GM11168 (cell line): ENCODE measurements around the gene FGGY.
"Not testable (repeated sequence)": the region's sequence is repeated elsewhere in the genome, so short reads cannot be mapped to it uniquely, and the experiment has no call there.

Source experiments
- in situ Hi-C: fragments of 300-500 bp; cut with MboI; formaldehyde crosslinking; loops from one replicate; pipeline ENCODE4 v1.12.0; 2022; ENCODE audit warnings: low sequenced_read_pairs; ENCODE audit not compliant: unreplicated experiment

FGGY gene

DNA sequence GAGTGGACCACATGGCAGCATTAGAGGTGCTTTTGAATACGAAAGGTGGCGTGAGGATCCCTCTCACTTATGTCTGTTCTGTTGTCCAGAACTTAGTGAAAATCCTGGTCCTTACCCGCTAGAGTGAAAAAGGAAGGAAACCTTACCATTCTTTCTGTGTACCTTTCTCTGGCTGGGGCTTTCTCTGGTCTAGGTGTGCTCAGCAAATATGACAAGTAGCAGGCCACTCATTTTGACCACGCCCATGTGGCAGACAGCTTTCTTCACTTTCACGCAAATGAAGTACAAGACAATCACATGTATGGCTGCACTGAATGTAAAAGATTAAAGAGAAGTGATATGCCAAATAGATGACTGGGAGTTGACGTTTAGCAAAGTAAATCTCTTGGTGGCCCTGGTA is 131.9 kb downstream of the FGGY start:
- in situ Hi-C loops: no loop called here

DNA sequence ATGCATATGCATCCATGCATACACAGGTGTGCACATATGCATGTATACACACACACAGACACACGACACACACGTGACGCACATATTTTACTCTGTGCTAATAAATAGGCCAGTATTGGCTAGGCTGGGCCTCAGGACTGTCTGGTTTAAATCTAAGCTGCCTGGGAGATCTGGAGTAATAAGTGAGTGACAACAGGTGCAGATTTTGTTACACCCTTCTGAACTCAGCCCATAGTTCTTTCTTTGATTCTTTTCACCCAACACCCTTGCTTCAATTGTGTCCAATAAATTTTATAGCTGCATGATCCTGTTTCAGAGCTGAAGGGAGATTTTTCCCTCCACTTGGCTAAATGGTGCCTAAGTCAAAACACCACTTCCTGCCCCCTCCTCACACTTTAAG is 132.8 kb downstream of the FGGY start:
- in situ Hi-C loops: no loop called here

- in situ Hi-C loops: no loop called here
These were observed 134.8 kb downstream of the FGGY start for GRCh38 chr1:59431566-59432294.

GRCh38 chr1:59432531-59433439 is 135.9 kb downstream of the FGGY start:
- in situ Hi-C loops: no loop called here

DNA sequence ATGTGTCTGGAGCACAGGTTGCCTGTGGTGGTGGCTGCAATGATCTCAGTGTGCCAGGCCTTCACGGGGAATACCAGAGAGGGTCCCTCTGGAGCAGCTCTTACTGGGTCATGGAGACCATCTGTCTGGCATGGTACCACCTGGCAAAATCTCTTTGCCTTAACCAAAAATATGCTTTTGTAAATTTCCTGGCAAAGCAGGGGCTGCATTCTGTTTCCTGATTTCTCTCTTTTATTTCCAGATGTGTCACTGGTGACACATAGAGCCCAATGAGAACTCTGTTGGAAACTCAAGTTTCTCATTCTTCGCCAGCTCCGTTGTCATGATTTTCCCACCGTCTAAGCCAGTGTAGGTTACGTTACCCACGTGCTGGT is 136.5 kb downstream of the FGGY start:
- in situ Hi-C loops: no loop called here

DNA sequence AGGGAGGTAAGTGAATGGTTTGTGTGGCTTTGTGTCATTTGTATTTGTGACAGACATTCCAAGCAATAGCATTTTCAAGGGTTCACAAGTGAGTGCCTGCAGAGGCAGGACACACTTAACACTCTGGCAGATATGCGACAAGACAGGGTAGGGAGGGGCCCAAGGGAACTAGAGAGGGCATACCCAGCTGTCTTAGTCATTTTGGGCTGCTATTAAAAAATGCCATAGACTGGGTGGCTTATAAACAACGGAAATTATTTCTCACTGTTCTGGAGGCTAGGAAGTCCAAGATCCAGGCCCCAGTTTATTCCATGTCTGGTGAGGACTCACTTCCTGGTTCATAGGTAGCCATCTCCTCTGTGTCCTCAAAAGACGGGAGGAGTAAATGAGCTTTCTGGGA is 137.4 kb downstream of the FGGY start:
- in situ Hi-C loops: no loop called here

GRCh38 chr1:59436637-59437036 is 139.7 kb downstream of the FGGY start:
- in situ Hi-C loops: no loop called here

DNA sequence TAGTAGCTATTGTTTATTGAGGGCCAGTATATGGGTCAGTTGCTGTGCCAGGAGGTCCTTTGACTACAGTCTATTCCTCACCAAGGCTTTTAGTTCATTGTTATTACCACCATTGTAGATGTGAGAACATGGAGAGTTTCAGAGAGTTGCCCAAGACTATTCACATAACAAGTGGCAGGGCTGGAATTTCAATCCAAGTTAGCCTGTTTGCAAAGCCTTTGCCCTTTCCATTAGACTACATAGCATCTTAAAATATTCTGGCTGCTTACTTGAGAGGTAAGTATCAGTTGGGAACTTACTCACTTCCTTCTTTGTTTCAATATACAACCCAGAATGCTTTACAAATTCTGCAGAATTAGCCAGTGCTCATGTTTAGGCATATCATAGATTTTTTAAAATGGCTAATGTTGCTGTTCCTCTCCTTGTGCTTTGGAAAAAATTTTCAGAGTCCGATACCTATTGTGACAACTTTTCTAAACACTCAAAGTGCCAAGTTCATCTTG is 141.2 kb downstream of the FGGY start:
- in situ Hi-C loops: no loop called here

GRCh38 chr1:59442492-59442891 is 145.6 kb downstream of the FGGY start:
- in situ Hi-C loops: no loop called here

DNA sequence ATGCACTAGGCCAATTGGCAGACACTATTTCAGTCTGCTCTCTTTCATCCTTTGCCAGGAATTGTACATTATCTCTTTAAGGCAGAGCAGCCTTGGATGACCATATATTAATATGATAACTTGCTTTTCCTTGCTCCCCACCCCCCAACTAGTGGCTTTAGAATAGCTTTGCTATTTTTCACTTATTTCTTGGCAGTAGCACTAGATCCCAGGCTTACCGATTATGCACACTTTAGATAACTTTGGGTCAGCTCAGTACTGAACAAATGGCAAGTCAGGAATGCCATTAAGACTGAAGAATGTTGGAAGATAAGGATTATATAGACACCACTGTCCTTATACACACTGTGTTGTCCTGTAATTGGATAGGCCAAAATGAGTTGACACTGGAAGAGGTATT is 146.4 kb downstream of the FGGY start:
- in situ Hi-C loops: no loop called here

- in situ Hi-C loops: no loop called here
These were observed 147.6 kb downstream of the FGGY start for GRCh38 chr1:59444520-59444919.

GRCh38 chr1:59445040-59445439 is 148.1 kb downstream of the FGGY start:
- in situ Hi-C loops: no loop called here

DNA sequence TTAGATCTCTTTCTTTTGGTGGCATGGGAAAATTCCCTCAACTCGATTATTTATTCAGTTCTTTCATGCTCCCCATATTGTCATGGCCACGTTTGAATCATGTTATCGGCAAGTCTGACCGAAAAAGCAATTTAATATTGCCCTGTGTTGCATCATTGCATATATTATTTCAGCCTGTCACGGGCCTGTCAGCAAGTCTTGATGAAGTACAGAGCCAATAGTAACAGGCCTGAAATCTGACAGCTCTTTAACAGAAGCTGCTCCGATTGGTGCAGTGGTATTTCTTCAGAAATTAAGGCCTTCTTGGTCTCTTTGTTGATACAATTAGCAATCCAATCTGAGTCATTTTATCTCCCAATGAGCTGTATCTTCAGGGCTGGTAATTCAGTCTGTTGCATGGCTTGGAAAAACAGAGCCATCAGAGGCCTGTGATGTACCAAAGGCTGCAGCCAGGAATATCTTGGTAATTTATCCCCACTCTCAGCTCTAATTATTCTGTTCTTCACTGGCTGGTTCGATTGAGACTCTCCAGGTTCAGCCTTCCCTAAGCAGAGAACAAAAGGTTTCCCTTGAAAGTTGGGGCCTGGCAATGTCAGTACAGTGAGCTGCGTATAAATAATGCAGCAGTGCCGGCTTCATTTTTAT is 149.5 kb downstream of the FGGY start:
- in situ Hi-C loops: no loop called here

- in situ Hi-C loops: no loop called here
These were observed 155.1 kb downstream of the FGGY start for GRCh38 chr1:59452026-59452425.

- in situ Hi-C loops: no loop called here
These were observed 155.7 kb downstream of the FGGY start for GRCh38 chr1:59452559-59452958.

DNA sequence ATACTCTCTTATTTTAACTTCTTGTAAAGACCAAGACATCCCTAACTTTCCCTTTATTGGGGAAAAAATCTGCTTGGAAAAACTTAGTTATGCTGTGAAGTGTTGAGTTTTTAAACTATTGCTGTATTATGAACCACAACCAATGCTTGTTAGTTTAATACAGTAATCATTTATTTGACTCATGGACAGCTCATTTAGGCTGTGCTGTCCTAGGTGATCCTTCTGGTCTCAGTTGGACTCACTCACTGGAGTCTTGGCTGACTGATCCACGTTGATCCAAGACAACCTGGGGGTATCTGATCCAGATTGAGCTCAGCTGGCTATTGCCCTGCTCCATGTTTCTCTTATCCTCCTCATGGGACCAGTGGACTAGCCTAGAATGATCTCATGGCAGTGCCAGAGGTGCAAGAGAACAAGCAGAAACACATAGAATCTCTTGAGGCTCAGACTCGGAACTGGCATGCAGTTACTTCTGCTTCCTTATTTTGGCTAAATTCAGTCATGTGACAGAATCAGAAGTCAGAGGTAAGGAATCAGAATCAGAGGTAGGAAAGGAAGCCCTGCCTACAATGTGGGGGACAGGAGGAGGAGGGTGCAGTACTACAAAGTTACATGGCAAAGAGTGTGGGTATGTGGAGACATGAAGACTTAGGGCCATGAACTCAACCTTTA is 156.5 kb downstream of the FGGY start:
- in situ Hi-C loops: no loop called here

- in situ Hi-C loops: no loop called here
These were observed 158.3 kb downstream of the FGGY start for GRCh38 chr1:59455206-59455605.

- in situ Hi-C loops: no loop called here
These were observed 160.9 kb downstream of the FGGY start for GRCh38 chr1:59457786-59458185.

DNA sequence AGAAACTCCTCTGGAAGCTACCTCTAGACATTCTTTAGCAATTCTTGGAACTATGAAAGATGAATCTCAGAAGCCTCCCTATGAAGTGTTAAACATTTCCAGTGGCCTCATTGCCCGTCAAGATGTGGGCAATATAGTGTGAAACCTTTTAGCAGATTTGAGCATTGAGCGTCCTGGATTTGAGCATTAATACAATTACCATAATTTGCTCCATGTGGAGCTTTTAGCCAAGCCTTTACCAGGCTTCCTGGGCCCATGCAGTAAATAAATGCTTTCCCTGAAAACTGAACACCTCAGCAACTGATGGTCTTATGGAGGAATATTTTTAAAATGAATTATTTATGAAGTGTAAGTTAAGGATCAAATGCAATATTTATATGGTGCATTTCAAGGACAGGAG is 162.0 kb downstream of the FGGY start:
- in situ Hi-C loops: no loop called here

- in situ Hi-C loops: not testable (repeated sequence)
These were observed 166.0 kb downstream of the FGGY start for GRCh38 chr1:59462942-59463341.
